H9 (cell line): ENCODE data around the gene TMEM117. TPM values are rescaled to one million over a fixed set of nuclear protein-coding genes. Genes with fewer than 3 reads are reported as not detected.

Experiments
- DNase-seq: peaks from one replicate; pipeline ENCODE4 v3.0.0-alpha.2; 2017
- H2AFZ ChIP-seq: one replicate; pipeline ENCODE4 v1.6.1; 2013; ENCODE audit warnings: mild to moderate bottlenecking, low read length, control low read depth, moderate library complexity
- H2AK5ac ChIP-seq: 2 replicates; pipeline ENCODE4 v1.6.1; 2013; ENCODE audit warnings: low read length, control low read depth, mixed read lengths; ENCODE audit not compliant: insufficient read length
- H2BK120ac ChIP-seq: one replicate; pipeline ENCODE4 v1.6.1; 2013; ENCODE audit warnings: low read depth, mild to moderate bottlenecking, low read length, control low read depth, inconsistent platforms; ENCODE audit not compliant: poor library complexity, severe bottlenecking
- H2BK12ac ChIP-seq: 2 replicates; pipeline ENCODE4 v1.6.1; 2013; ENCODE audit warnings: low read length, control low read depth, mixed read lengths, low read depth; ENCODE audit not compliant: insufficient read length
- H2BK15ac ChIP-seq: 2 replicates; pipeline ENCODE4 v1.6.1; 2013; ENCODE audit warnings: low read depth, low read length, control low read depth
- H2BK20ac ChIP-seq: one replicate; pipeline ENCODE4 v1.6.1; 2013; ENCODE audit warnings: low read depth, mild to moderate bottlenecking, low read length, control low read depth, inconsistent platforms; ENCODE audit not compliant: poor library complexity, severe bottlenecking
- H2BK5ac ChIP-seq: 2 replicates; pipeline ENCODE4 v1.6.1; 2013; ENCODE audit warnings: low read length, control low read depth, mixed read lengths; ENCODE audit not compliant: insufficient read length
- H3K14ac ChIP-seq: 2 replicates; pipeline ENCODE4 v1.6.1; 2013; ENCODE audit warnings: low read length, control low read depth; ENCODE audit not compliant: insufficient read depth
- H3K18ac ChIP-seq: 2 replicates; pipeline ENCODE4 v1.6.1; 2013; ENCODE audit warnings: low read depth, mild to moderate bottlenecking, mixed read lengths, low read length, control low read depth; ENCODE audit not compliant: insufficient read length
- H3K23ac ChIP-seq: 2 replicates; pipeline ENCODE4 v1.6.1; 2013; ENCODE audit warnings: low read length, control low read depth, mixed read lengths, low read depth; ENCODE audit not compliant: insufficient read length
- H3K23me2 ChIP-seq: 2 replicates; pipeline ENCODE4 v1.6.1; 2013; ENCODE audit warnings: low read depth, mild to moderate bottlenecking, mixed read lengths, low read length, control low read depth; ENCODE audit not compliant: insufficient read length, poor library complexity, severe bottlenecking
- H3K27ac ChIP-seq: 2 replicates; pipeline ENCODE4 v1.5.1; 2013; ENCODE audit warnings: low read length, control low read depth, mixed read lengths, low read depth; ENCODE audit not compliant: insufficient read length
- H3K27me3 ChIP-seq: 2 replicates; pipeline ENCODE4 v1.6.1; 2013; ENCODE audit warnings: low read length, control low read depth, inconsistent platforms; ENCODE audit not compliant: insufficient read depth
- H3K4ac ChIP-seq: 2 replicates; pipeline ENCODE4 v1.6.1; 2013; ENCODE audit warnings: low read depth, mild to moderate bottlenecking, control low read depth, inconsistent platforms, low read length, moderate library complexity
- H3K4me1 ChIP-seq: 2 replicates; pipeline ENCODE4 v1.6.1; 2013; ENCODE audit warnings: low read length, control low read depth, inconsistent platforms; ENCODE audit not compliant: insufficient read depth
- H3K4me2 ChIP-seq: 2 replicates; pipeline ENCODE4 v1.6.1; 2013; ENCODE audit warnings: low read length, control low read depth, mixed read lengths; ENCODE audit not compliant: insufficient read length, insufficient read depth
- H3K56ac ChIP-seq: 2 replicates; pipeline ENCODE4 v1.6.1; 2013; ENCODE audit warnings: low read depth, mild to moderate bottlenecking, mixed read lengths, low read length, control low read depth; ENCODE audit not compliant: insufficient read length
- H3K79me1 ChIP-seq: 2 replicates; pipeline ENCODE4 v1.6.1; 2013; ENCODE audit warnings: low read depth, mild to moderate bottlenecking, moderate library complexity, low read length, control low read depth, inconsistent platforms; ENCODE audit not compliant: insufficient read depth, poor library complexity, severe bottlenecking
- H3K79me2 ChIP-seq: 2 replicates; pipeline ENCODE4 v1.6.1; 2013; ENCODE audit warnings: low read length, control low read depth, inconsistent platforms; ENCODE audit not compliant: insufficient read depth
- H3K9ac ChIP-seq: 2 replicates; pipeline ENCODE4 v1.6.1; 2013; ENCODE audit warnings: low read length, control low read depth, mixed read lengths; ENCODE audit not compliant: insufficient read length; ENCODE audit errors: extremely low read depth
- H3K9me3 ChIP-seq: one replicate; pipeline ENCODE4 v1.6.1; 2013; ENCODE audit warnings: low read depth, low read length, inconsistent platforms; ENCODE audit not compliant: control insufficient read depth
- H3T11ph ChIP-seq: one replicate; pipeline ENCODE4 v1.6.1; 2013; ENCODE audit warnings: mild to moderate bottlenecking, low read length, control low read depth, inconsistent platforms
- H4K20me1 ChIP-seq: one replicate; pipeline ENCODE4 v1.6.1; 2013; ENCODE audit not compliant: control insufficient read depth, insufficient read length, insufficient read depth
- H4K5ac ChIP-seq: 2 replicates; pipeline ENCODE4 v1.6.1; 2013; ENCODE audit warnings: low read depth, mild to moderate bottlenecking, mixed read lengths, low read length, control low read depth; ENCODE audit not compliant: insufficient read length
- H4K8ac ChIP-seq: replicated peaks from 2 replicates; pipeline ENCODE4 v1.6.1; 2013; ENCODE audit warnings: low read length, control low read depth, mixed read lengths, low read depth; ENCODE audit not compliant: insufficient read length
- H4K91ac ChIP-seq: 2 replicates; pipeline ENCODE4 v1.6.1; 2013; ENCODE audit warnings: low read depth, mild to moderate bottlenecking, moderate library complexity, mixed read lengths, low read length, control low read depth; ENCODE audit not compliant: insufficient read length
- H3K27ac Mint-ChIP-seq, 3 experiments: 2 replicates in 2 of 3; 3 replicates in 1 of 3; pipeline ENCODE4 v1.8.0; 2020 to 2021; ENCODE audit warnings: mixed read lengths in 3 of 3, mild to moderate bottlenecking in 1 of 3, moderate library complexity in 1 of 3
- H3K27me3 Mint-ChIP-seq: 2 replicates; pipeline ENCODE4 v1.8.0; 2021; ENCODE audit warnings: low read depth, mild to moderate bottlenecking, moderate library complexity, mixed read lengths
- H3K36me3 Mint-ChIP-seq, 3 experiments: 2 replicates in 2 of 3; 3 replicates in 1 of 3; pipeline ENCODE4 v1.8.0; 2020 to 2021; ENCODE audit warnings: low read depth in 3 of 3, mixed read lengths in 3 of 3; ENCODE audit not compliant: insufficient read depth in 1 of 3
- H3K4me1 Mint-ChIP-seq, 2 experiments: 2 replicates each; pipeline ENCODE4 v1.8.0; 2020; ENCODE audit warnings: mixed read lengths in 2 of 2
- H3K4me3 Mint-ChIP-seq, 2 experiments: 2 replicates in 1 of 2; 3 replicates in 1 of 2; pipeline ENCODE4 v1.8.0; 2020 to 2021; ENCODE audit warnings: mild to moderate bottlenecking in 2 of 2, mixed read lengths in 2 of 2, moderate library complexity in 1 of 2
- H3K9me3 Mint-ChIP-seq, 2 experiments: 2 replicates in 1 of 2; 3 replicates in 1 of 2; pipeline ENCODE4 v1.8.0; 2020; ENCODE audit warnings: mild to moderate bottlenecking in 2 of 2, mixed read lengths in 2 of 2, moderate library complexity in 1 of 2
- CTCF ChIP-seq: fragments of 200-600 bp; sonication (generic); conservative IDR thresholded peaks from 3 replicates; pipeline ENCODE4 v1.8.0; 2021; ENCODE audit warnings: antibody characterized with exemption, mild to moderate bottlenecking
- WGBS: extraction: QIAGEN DNeasy Blood & Tissue Kit; methylation state at CpG from one replicate; pipeline ENCODE4 v1.1.7; 2013; ENCODE audit warnings: missing lambda C conversion rate, low lambda C conversion rate, mixed read lengths; ENCODE audit not compliant: insufficient read length; ENCODE audit errors: extremely low coverage; 5-methylcytosine and 5-hydroxymethylcytosine counted together
- total RNA-seq: library from RNA; stranded (reverse); gene quantifications from 2 replicates; pipeline ENCODE4 v1.2.1, GENCODE V29; 2021

TMEM117 gene
- total RNA-seq, 1 experiment from 2014 or later = 1.7 TPM

DNA sequence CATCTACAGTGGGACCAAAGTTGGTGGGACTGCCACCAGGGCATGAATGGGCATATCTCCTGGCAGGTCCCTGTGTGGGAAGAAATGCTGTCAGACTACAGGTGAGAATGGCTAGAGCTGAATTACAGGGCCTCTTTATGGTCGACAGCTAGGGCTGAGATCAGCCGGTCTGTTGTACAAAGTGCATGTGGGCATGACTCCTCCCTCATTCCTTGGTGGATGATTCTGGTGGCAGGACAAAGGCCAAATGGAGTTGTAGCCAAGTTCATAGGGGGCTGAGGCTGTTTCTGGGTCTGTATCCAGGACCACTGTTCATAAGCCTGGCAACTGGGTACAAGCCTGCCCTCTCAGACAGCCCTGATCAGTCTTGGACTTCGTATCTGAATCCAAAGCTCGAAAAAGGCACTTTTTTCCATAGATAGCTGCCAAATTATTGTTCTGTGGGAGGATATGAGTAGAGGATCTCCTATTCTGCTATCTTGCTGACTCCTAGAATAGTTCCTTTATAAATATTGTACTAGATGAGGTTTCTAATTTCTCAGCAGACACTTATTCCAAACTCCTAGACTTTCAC, 460.8 kb downstream of the TMEM117 start:
- H3K4me2 ChIP-seq = no peak overlapping the region
- WGBS = no CpG with 5 or more reads among the region's 4 CpGs
- no peak for TF ChIP-seq CTCF

More for the DNA sequence above, 460.8 kb downstream of the TMEM117 start:
- Histone ChIP-seq H2AFZ (no peak overlapping the region), H2BK12ac (no peak overlapping the region), H4K20me1 (no peaks in the 10 kb centered on the region), H4K5ac (no peak overlapping the region), H3K18ac (no peak overlapping the region), H3K79me2 (no peaks in the 10 kb centered on the region), H3K4me1 (no peaks in the 10 kb centered on the region; the same call in 1 of the 2 replicates), H3T11ph (no peak overlapping the region), H3K79me1 (no peaks in the 10 kb centered on the region), H2BK15ac (no peak overlapping the region), H3K23me2 (no peaks in the 10 kb centered on the region), H3K14ac (no peak overlapping the region), H2BK120ac (no peak overlapping the region), H2AK5ac (no peak overlapping the region), H2BK20ac (no peak overlapping the region), H4K91ac (no peak overlapping the region), H3K4ac (no peak overlapping the region), H3K9ac (no peak overlapping the region), H3K23ac (no peak overlapping the region), H3K9me3 (no peaks in the 10 kb centered on the region), H4K8ac (no peak overlapping the region), H3K27ac (no peak overlapping the region), H3K56ac (no peak overlapping the region), H2BK5ac (no peak overlapping the region), H3K27me3 (no peaks in the 10 kb centered on the region)
- Mint-ChIP-seq H3K4me3 (no peak overlapping the region), H3K4me1 (peaks cover 8 to 12% of the 10 kb centered on the region in 2 experiments), H3K36me3 (no peaks in the 10 kb centered on the region; a peak in 1 of 7 replicates), H3K9me3 (no peaks in the 10 kb centered on the region), H3K27ac (peak overlapping the region in 1 of 3 experiments; percentile 68; a peak in 1 of 7 replicates), H3K27me3 (no peaks in the 10 kb centered on the region)
- DNase-seq = no peak
